Liver (tissue), 9 donors: ENCODE measurements around the gene CITED2. TPM values are rescaled to one million over a fixed set of nuclear protein-coding genes. Genes with fewer than 3 reads are reported as not detected.

Experiments
- DNase-seq: peaks from one replicate; pipeline ENCODE4 v3.0.0-alpha.2; 2017; ENCODE audit warnings: low spot score
- H3K27ac ChIP-seq, 2 donors: one replicate each; pipeline ENCODE4 v1.7.0; 2013; ENCODE audit warnings: inconsistent platforms in 2 of 2, low read length in 2 of 2, control low read depth in 1 of 2, low read depth in 1 of 2, mild to moderate bottlenecking in 1 of 2
- H3K27me3 ChIP-seq, 4 donors: one replicate each; pipeline versions ENCODE4 v1.6.1 to v1.7.0; 2013; ENCODE audit warnings: low read length in 3 of 4, inconsistent platforms in 1 of 4, mild to moderate bottlenecking in 1 of 4, moderate library complexity in 1 of 4; ENCODE audit not compliant: control insufficient read depth in 4 of 4, insufficient read depth in 4 of 4
- H3K36me3 ChIP-seq, 4 donors: one replicate each; pipeline versions ENCODE4 v1.6.1 to v1.7.0; 2013; ENCODE audit warnings: low read length in 3 of 4, mild to moderate bottlenecking in 3 of 4, low read depth in 1 of 4, moderate library complexity in 1 of 4; ENCODE audit not compliant: control insufficient read depth in 4 of 4, insufficient read depth in 3 of 4
- H3K4me1 ChIP-seq, 4 donors: one replicate each; pipeline versions ENCODE4 v1.6.1 to v1.7.0; 2013; ENCODE audit warnings: low read length in 3 of 4, mild to moderate bottlenecking in 3 of 4, moderate library complexity in 1 of 4; ENCODE audit not compliant: control insufficient read depth in 4 of 4, insufficient read depth in 4 of 4
- H3K4me3 ChIP-seq, 3 donors: one replicate each; pipeline versions ENCODE4 v1.6.1 to v1.7.0; 2013; ENCODE audit warnings: low read length in 3 of 3, control low read depth in 1 of 3, low read depth in 1 of 3, mild to moderate bottlenecking in 1 of 3
- H3K9ac ChIP-seq, 2 donors: one replicate each; pipeline ENCODE4 v1.7.0; 2013; ENCODE audit warnings: low read length in 2 of 2, mild to moderate bottlenecking in 2 of 2, moderate library complexity in 2 of 2, control low read depth in 1 of 2, low read depth in 1 of 2
- H3K9me3 ChIP-seq, 4 donors: one replicate each; pipeline versions ENCODE4 v1.6.1 to v1.7.0; 2013; ENCODE audit warnings: low read length in 3 of 4; ENCODE audit not compliant: control insufficient read depth in 4 of 4
- ATF3 ChIP-seq: IDR thresholded peaks from 2 replicates; pipeline ENCODE4 v1.6.1; 2016; ENCODE audit warnings: antibody characterized with exemption
- CTCF ChIP-seq: fragments of 150-350 bp; IDR thresholded peaks from 2 replicates; pipeline ENCODE4 v1.5.1; 2017; ENCODE audit warnings: improper control_type of control experiment, low read depth, low read length; ENCODE audit not compliant: missing input control
- EGR1 ChIP-seq, 2 donors: IDR thresholded peaks; 2 replicates each; pipeline ENCODE4 v1.6.1; 2016 to 2018; ENCODE audit warnings: antibody characterized with exemption in 2 of 2, low read depth in 2 of 2
- FOXA1 ChIP-seq: IDR thresholded peaks from 2 replicates; pipeline ENCODE4 v1.6.1; 2016; ENCODE audit warnings: antibody characterized with exemption
- FOXA2 ChIP-seq: IDR thresholded peaks from 2 replicates; pipeline ENCODE4 v1.6.1; 2016; ENCODE audit warnings: antibody characterized with exemption
- GABPA ChIP-seq, 2 donors: IDR thresholded peaks in 1 of 2; conservative IDR thresholded peaks in 1 of 2; 2 replicates each; pipeline ENCODE4 v1.6.1; 2016; ENCODE audit warnings: antibody characterized with exemption in 2 of 2, mild to moderate bottlenecking in 1 of 2, moderate library complexity in 1 of 2
- HNF4A ChIP-seq, 2 donors: conservative IDR thresholded peaks; 2 replicates each; pipeline ENCODE4 v1.6.1; 2016; ENCODE audit warnings: antibody characterized with exemption in 2 of 2, mild to moderate bottlenecking in 2 of 2
- HNF4G ChIP-seq: IDR thresholded peaks from 2 replicates; pipeline ENCODE4 v1.6.1; 2016; ENCODE audit warnings: antibody characterized with exemption
- JUND ChIP-seq, 2 donors: IDR thresholded peaks; 2 replicates each; pipeline ENCODE4 v1.6.1; 2016; ENCODE audit warnings: antibody characterized with exemption in 2 of 2
- MAX ChIP-seq: IDR thresholded peaks from 2 replicates; pipeline ENCODE4 v1.6.1; 2016; ENCODE audit warnings: antibody characterized with exemption
- NR2F2 ChIP-seq: IDR thresholded peaks from 2 replicates; pipeline ENCODE4 v1.6.1; 2016; ENCODE audit warnings: antibody characterized with exemption
- RAD21 ChIP-seq, 2 donors: IDR thresholded peaks; 2 replicates each; pipeline ENCODE4 v1.6.1; 2016; ENCODE audit warnings: antibody characterized with exemption in 2 of 2, mild to moderate bottlenecking in 2 of 2
- REST ChIP-seq: IDR thresholded peaks from 2 replicates; pipeline ENCODE4 v1.6.1; 2016; ENCODE audit warnings: antibody characterized with exemption, mild to moderate bottlenecking
- RXRA ChIP-seq, 2 donors: IDR thresholded peaks; 2 replicates each; pipeline ENCODE4 v1.6.1; 2017 to 2018; ENCODE audit warnings: antibody characterized with exemption in 2 of 2, mild to moderate bottlenecking in 1 of 2
- SP1 ChIP-seq: IDR thresholded peaks from 2 replicates; pipeline ENCODE4 v1.6.1; 2018; ENCODE audit warnings: antibody characterized with exemption, mild to moderate bottlenecking
- TAF1 ChIP-seq: conservative IDR thresholded peaks from 2 replicates; pipeline ENCODE4 v1.6.1; 2016; ENCODE audit warnings: antibody characterized with exemption, mild to moderate bottlenecking
- YY1 ChIP-seq: IDR thresholded peaks from 2 replicates; pipeline ENCODE4 v1.6.1; 2016; ENCODE audit warnings: antibody characterized with exemption, mild to moderate bottlenecking
- ZBTB33 ChIP-seq: IDR thresholded peaks from 2 replicates; pipeline ENCODE4 v1.6.1; 2016; ENCODE audit warnings: antibody characterized with exemption
- WGBS: extraction: QIAGEN DNeasy Blood & Tissue Kit; methylation state at CpG from one replicate; pipeline ENCODE4 v1.1.7; 2013; 5-methylcytosine and 5-hydroxymethylcytosine counted together
- polyA plus RNA-seq, 2 donors: library from polyadenylated mRNA; stranded (reverse) in 1 of 2; unstranded in 1 of 2; fragments of 200-250 nt in 1 of 2; fragments of >200 nt in 1 of 2; fragmentation: Nextera tagmentation in 1 of 2; extraction: Ambion mirVana in 1 of 2; gene quantifications; one replicate each; pipeline versions ENCODE4 v1.2.1 to v1.2.3, GENCODE V29; 2013 to 2015
- total RNA-seq, 2 donors: library from RNA; depleted of rRNA; stranded (reverse); fragments of >200 nt; gene quantifications; one replicate each; pipeline ENCODE4 v1.2.3, GENCODE V29; 2014
- donor health status: healthy.
- donor health status: healthy.
- donor health status: healthy.
- donor health status: healthy.
- donor health status: healthy.

Gene CITED2
- total and polyA plus RNA-seq, 4 donors: 9.9 to 57.1 (median 22.5) TPM

- Histone ChIP-seq H3K9ac (no peak overlapping the region), H3K27ac (no peak overlapping the region), H3K4me1 (peaks cover 3 to 11% (median 6%) of the 10 kb centered on the region in 4 donors), H3K27me3 (no peaks in the 10 kb centered on the region), H3K9me3 (no peaks in the 10 kb centered on the region), H3K36me3 (no peaks in the 10 kb centered on the region), H3K4me3 (no peak overlapping the region)
- no peak for DNase-seq
- TF ChIP-seq ATF3 (no peak), RXRA (IDR thresholded peaks at IDR 0.05) (no peak), RAD21 (IDR thresholded peaks at IDR 0.05) (no peak), ZBTB33 (no peak), NR2F2 (no peak), SP1 (no peak), JUND (IDR thresholded peaks at IDR 0.05) (no peak), TAF1 (no peak), FOXA2 (no peak), HNF4G (no peak), EGR1 (IDR thresholded peaks at IDR 0.05; ENCODE audit: low read depth in 2 of 2) (no peak), GABPA (IDR thresholded peaks at IDR 0.05 in 1 of 2, conservative IDR thresholded peaks at IDR 0.05 in 1 of 2) (no peak), CTCF (no peak), YY1 (no peak), FOXA1 (no peak), REST (no peak), MAX (no peak), HNF4A (conservative IDR thresholded peaks at IDR 0.05) (no peak)
- 92% methylated on average over 3 of the region's 3 CpGs for WGBS
Observed at GRCh38 chr6:139386404-139386803, 12.0 kb upstream of the CITED2 start.
